Epithelial cell of esophagus (primary cell): ENCODE results near the gene UBE3A.

Source experiments
- DNase-seq: peaks from one replicate; pipeline ENCODE4 v3.0.0; 2010; ENCODE audit warnings: low read depth
- H3K4me3 ChIP-seq: 2 replicates; pipeline ENCODE4 v1.5.1; 2011; ENCODE audit warnings: mild to moderate bottlenecking, low read length, control low read depth
- TF ChIP-seq, protein P1 (sequence below): IDR thresholded peaks from 2 replicates; pipeline ENCODE4 v1.5.1; 2011; ENCODE audit warnings: low read depth, mild to moderate bottlenecking, low read length, control low read depth, inconsistent platforms; ENCODE audit not compliant: insufficient read depth; ENCODE audit errors: missing control alignments

Gene UBE3A

DNA sequence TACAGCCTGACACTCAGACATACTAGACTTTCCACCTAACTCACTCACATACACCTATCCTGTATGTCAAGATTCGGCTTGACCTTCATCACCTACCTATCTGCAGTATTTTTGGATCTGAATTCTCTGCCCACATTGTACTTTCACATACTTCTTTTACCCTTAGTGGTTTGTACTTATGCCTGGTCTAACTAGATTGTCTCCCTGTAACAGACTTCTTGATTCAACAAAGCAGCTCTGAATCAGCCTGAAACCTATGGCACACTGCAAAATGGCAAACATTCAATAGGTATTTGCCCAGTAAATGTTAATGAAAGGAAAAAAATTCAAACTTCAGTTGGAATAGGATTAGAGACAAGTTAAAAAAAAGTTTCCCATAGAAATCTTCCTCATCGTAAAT lies 106.5 kb downstream of the UBE3A start:
- no peak for DNase-seq
- H3K4me3 ChIP-seq, result no peak overlapping the region
- TF ChIP-seq, protein P1, sequence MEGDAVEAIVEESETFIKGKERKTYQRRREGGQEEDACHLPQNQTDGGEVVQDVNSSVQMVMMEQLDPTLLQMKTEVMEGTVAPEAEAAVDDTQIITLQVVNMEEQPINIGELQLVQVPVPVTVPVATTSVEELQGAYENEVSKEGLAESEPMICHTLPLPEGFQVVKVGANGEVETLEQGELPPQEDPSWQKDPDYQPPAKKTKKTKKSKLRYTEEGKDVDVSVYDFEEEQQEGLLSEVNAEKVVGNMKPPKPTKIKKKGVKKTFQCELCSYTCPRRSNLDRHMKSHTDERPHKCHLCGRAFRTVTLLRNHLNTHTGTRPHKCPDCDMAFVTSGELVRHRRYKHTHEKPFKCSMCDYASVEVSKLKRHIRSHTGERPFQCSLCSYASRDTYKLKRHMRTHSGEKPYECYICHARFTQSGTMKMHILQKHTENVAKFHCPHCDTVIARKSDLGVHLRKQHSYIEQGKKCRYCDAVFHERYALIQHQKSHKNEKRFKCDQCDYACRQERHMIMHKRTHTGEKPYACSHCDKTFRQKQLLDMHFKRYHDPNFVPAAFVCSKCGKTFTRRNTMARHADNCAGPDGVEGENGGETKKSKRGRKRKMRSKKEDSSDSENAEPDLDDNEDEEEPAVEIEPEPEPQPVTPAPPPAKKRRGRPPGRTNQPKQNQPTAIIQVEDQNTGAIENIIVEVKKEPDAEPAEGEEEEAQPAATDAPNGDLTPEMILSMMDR, result no peak

DNA sequence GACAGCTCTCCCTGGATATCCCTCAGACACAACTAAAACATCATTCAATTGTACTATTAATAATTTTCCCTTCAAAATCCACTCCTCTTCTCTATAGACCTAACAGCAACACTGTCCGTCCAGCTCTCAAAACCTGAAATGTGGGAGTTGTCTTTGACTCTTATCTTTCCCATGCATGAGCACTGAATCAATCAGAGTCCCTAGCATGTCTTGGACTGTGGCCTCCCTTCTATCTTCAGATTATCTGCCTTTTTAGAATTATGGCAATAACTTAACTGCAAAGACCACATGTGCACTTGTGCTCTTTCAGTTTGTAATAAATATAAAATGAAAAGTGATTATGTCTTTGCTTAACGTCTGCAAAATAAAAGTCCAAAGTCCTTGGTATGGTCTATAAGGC lies 107.0 kb downstream of the UBE3A start:
- TF ChIP-seq, protein P1, result no peak
- H3K4me3 ChIP-seq, result no peak overlapping the region
- no peak for DNase-seq

DNA sequence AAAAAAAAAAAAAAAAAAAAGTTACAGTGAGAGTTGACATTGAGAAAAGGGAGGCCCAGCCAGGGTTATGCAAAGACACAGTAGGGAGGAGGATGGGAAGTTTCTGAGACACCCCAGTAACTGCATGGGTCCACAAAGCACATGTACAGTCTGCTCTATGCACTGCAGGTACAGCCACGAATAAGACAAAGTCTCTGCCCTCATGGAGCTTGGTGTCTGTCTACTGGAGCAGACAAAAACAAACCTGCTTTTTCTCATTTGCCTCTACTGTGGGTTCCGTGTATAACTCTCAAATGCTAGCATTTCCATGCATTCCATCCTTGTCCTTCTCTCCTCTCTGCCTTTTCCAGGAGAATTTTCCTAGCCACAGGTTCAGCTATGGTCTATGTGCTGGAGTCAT lies 107.4 kb downstream of the UBE3A start:
- no peak overlapping the region for H3K4me3 ChIP-seq
- no peak for DNase-seq
- TF ChIP-seq, protein P1, result no peak

DNA sequence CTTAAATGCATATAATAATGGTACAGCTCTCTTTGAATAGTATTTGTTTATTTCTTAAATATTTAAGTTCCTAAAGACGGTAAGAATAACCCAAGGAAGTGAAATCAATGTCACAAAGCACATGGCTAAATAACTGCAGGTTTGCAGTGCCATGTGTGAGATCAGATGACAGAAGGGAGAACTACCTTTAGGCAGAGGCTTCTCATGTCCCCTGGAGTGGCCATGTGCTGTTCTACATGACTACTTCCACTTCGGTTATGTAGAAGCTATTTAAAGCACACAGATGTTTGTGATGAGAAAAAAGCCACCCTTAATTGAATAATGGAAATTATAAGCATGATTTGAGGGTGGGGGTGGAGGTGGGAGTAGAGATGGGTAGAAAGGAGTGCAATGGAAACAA lies 109.1 kb downstream of the UBE3A start:
- DNase-seq, result no peak
- TF ChIP-seq, protein P1, result no peak
- H3K4me3 ChIP-seq, result no peak overlapping the region

DNA sequence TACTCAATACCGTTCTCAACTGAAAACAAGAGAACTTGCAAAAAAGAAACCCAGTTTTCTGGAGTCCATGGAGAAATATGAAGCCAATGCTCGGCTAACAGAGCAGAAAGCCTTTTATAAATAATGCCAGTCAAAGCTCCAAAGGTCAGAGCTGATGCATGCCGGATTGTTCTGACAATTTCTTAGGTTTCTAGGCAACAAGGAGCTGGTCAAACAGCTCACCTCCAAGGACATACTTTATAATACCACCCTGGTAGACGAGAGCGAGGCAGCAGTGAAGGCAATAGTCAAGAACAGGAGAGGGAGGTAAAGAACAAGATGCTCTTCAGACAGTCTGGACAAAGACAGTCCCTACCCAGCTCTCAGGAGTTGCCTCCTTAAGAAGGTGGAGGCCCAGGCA lies 111.1 kb downstream of the UBE3A start:
- TF ChIP-seq, protein P1, result no peak
- H3K4me3 ChIP-seq, result no peak overlapping the region
- DNase-seq, result no peak

DNA sequence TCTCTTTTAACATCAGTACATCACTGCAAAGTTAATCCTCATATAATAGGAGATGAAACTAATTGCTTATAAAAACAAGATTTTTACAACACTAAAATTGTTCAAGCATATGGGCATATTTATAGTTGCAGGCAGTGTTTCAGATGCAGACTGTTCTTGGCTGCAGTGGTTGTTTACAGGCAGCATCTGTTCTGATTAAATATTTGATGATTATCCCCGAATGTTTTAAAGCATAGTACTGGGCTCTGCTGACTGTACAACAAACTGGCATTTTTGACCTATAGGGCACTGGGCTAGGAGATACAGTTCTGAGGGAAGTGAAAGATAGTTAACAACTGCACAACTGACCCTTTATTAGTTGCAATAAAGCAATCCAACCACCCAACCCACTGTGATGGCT lies 113.6 kb downstream of the UBE3A start:
- TF ChIP-seq, protein P1, result no peak

DNA sequence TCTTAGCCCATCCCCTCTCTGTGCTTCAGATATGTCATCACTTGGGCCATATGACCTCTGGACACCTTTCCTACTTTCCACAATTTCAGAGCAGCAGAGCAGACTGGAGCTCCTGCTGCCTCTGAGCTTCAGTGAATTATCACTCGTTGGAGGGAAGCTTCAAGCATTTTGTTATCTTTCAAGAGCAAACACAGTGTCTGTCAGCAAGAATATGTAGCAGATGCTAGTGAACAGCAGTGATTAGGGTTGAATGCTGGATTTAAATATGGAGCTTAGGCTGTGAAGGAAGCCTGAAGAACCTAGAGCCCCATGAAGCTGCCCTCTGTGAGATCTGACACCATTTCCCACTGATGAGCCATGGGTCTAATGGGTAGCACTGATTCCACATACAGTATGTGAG lies 115.4 kb downstream of the UBE3A start:
- TF ChIP-seq, protein P1, result no peak
- DNase-seq, result no peak
- H3K4me3 ChIP-seq, result no peak overlapping the region

More for the DNA sequence above, 113.6 kb downstream of the UBE3A start:
- DNase-seq, result no peak
- no peak overlapping the region for H3K4me3 ChIP-seq
